Kidney capillary endothelial cell (primary cell): Measurements from ENCODE around the gene ITFG1.
A peak's percentile ranks its signal among the peaks of the same experiment; 100 is the strongest.

Experiments used
- DNase-seq: peaks from one replicate; pipeline ENCODE4 v3.0.0-alpha.2; 2018; ENCODE audit warnings: low spot score

The ITFG1 gene

GRCh38 chr16:47460711-47461597, at the start of gene ITFG1, which contains the start of gene PHKB:
ITFG1 (minus strand) TSS chr16:47461063; CDS start chr16:47461045, 18 bp downstream.
PHKB (plus strand) TSS chr16:47461331; CDS start chr16:47461351, 20 bp downstream.
- DNase-seq = peak; percentile 89

DNA sequence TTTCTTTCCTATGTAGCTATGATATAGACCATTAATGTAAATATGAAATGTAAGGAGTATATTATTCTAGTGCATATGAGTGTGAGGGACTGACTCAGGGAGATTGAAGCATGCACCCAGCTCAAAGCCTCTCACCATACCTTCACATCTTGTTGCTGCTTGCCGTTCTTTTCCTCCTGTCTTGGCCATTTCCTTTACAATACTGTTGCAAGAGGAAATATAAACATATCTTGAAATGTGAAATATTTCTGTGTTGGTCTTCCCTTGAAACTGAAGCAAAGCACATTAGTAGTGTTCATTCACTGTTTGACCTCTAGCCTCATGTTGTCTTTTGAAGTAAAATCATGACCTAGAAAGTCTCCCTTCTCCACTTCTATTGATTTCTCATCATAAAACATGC, 46.8 kb upstream of the ITFG1 start:
- no peak for DNase-seq

GRCh38 chr16:47506800-47507199, 45.9 kb upstream of the ITFG1 start:
- no peak for DNase-seq

DNA sequence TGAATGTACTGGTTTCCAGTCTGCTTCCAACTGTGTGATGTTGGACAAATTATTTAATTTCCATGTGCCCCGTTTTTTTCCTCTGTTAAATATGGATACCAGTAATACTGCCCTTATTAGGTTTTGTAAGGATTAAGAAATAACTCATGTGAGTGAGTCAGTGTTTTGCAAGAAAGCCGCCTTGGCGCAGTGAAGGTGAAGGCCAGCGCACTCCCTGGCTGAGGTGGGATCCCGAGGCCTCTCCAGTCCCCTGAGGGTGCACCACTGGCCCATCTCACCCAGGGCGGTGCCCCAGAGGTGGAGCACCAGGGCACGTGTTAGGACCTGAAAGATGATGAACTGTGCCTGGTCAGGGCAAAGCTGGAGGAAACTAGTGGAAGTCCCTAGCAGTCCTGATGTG, 43.7 kb upstream of the ITFG1 start:
- no peak for DNase-seq

- peak; percentile 35 for DNase-seq
These were observed 43.1 kb upstream of the ITFG1 start for GRCh38 chr16:47503936-47504335.

DNA sequence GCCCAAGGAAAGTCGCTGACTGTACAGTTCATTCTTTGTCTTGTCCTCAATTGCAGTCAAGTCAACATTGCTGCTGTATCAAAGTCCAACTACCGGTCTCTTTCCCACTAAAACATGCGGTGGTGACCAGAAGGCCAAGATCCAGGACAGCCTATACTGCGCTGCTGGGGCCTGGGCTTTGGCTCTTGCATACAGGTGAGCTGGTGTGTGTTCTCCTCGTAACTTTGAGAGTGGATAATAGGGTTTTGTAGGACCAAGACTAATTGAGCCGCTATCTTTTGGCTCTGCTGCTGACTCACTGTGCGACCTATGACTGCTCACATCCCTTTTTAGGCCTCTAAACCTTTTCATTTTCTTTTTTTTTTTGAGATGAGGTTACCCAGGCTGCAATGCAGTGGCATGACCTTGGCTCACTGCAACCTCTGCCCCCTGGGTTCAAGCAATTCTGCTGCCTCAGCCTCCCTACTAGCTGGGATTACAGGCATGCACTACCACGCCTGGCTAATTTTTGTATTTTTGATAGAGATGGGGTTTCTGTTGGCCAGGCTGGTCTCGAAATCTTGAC, 38.9 kb upstream of the ITFG1 start:
- no peak for DNase-seq

- no peak for DNase-seq
These were observed 38.3 kb upstream of the ITFG1 start for GRCh38 chr16:47499080-47499699.

DNA sequence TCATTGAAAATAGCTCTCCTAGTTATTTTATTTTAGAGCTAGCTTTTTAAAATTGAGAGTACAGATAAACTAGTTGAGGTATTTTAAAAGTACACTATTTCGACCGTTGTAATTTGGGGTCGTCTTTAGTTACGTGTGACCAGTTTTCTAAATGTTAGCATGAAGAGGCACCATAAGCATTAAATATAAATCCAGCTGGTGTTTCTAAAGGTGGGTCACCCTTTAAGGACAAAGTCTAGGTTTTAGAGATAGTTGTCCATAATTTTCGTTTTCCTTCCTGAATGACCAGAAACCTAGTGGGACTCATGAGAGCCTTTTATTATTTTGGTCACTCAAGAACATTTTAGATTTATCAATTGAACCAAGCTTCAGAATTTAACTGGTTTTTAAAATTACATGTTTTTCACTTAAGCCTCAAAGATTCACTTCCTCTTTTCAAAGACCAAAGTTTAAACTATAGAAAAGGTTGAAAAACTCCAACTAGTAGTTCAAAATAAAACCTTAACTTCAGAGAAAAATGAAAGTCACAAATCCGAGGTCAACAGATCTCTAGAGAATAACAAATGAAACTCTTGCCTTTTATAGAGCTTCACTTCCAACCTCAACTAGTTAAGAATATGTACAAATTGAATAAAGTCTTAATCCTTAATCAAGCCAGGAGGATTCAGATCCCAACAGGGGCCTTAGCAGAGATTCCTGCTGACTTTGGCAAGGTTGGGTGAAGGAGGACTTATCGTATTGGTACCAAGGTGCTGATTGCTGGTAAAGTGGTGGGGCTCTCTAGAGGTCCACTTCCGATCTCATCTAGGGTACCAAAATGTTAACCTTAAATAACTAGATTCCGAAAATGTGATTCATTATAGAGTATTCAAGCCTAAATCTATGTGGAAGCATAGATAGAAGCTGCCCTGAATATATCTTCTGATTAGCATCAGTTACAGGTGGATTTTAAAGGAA, 32.8 kb upstream of the ITFG1 start:
- no peak for DNase-seq

DNA sequence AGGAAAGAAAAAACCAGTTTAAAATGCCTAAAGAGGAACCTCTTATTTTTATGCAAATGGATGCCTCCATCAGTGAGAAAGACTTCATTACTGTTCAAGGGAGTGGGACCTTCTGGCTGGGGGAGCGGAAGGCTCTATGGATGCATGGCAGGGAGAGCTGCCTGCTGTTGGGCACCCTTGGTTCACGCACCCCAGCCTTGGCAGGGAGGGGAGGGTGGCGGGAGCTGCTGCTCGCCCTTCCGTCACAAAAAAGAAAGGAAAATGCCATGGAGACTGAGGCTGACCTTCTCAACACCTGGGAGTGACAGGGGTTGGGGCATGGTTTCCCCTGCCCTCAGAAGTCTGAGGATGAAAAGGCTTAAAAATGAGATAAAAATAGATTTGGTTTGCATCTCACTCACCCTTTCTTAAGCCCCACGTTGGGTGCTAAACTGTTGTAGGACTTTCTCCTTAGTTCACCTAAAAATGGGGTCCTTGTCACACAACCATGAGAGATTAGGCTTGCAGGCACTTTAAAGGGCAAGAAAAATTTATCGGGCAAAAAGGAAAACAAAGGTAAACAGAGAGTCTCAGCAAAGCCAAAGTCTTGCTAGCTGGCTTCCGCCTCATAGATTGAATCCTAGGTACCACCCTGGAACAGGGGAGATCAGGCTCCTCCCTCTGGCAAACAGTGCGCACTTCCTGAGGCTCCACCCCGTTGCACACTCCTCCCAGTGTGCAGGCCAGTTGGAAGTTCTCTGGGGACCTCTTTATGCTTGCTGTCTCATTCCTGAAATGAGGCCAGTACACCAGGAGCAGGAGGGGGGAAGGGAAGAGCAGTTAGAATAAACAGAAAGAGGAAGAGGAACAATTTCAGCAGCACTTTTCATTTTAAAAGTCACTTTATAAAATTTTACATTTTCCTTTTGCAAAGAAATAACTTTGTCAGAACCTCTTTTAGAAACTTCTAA, 31.8 kb upstream of the ITFG1 start:
- DNase-seq = no peak

DNA sequence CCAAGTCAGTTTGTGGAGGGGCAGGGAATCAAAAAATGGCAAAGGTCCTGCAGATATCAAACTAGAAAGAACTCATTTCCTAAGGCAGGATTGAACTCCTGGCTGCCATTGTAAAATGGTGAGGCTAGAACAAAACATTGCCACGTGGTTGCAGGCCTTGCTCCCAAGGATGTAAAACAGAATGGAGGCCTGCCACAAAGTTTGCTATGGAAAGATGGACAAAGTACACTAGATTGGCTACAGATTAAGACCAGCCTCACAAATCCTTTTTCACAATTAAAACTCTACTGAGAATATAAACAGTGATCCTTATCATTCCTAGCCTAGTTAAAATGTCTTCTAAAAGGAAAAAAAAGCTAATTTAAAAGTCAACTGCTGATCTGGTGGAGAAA, 31.2 kb upstream of the ITFG1 start:
- DNase-seq = no peak

DNA sequence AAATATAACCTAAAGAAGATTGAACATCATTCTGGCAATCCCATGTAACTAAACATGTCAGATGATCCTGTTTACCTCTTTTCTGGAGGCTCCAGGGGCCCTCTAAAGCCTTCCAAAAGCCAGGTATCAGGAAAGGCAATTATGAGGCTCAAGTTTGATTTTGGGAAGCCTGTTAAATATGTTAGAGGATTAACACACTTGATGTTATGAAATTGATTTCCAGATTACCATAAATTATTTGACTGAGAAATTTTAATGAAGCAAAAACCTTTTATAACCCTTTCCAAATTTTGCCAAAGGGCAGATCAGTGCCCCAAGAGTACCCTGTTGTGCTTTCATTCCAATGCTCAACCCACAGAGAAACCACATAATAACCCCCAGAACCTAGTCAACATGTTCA, 29.6 kb upstream of the ITFG1 start:
- no peak for DNase-seq

DNA sequence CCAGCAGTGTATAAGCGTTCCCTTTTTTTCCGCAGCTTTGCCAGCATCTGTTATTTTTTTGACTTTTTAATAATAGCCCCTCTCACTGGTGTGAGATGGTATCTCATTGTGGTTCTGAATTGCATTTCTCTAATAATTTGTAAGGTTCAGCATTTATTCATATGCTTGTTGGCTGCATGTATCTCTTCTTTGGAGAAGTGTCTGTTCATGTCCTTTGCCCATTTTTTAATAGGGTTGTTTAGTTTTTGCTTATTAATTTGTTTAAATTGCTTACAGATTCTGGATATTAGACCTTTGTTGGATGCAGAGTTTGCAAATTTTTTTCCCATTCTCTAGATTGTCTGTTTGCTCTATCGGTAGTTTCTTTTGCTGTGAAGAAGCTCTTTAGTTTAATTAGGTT, 27.2 kb upstream of the ITFG1 start:
- no peak for DNase-seq

GRCh38 chr16:47486856-47487255, 26.0 kb upstream of the ITFG1 start:
- DNase-seq = no peak

DNA sequence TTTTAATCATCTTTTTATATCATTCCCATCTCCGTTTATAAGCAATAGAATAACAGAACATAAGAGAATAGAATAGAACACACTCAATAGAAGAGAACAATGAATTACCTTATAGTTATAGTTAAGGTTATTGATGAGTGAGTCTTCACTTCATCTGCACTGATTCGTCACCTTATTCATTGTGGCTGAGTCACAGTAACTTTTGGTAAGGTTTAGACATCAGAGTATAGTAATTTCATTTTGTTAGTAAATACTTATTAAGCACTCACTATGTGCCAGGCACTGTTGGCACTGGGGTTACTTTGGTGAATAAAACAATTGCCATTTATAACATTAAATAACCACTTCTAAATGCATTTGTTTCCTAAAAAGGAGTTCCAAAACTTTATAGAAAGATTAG, 22.8 kb upstream of the ITFG1 start:
- no peak for DNase-seq

- no peak for DNase-seq
These were observed 21.0 kb upstream of the ITFG1 start for GRCh38 chr16:47481698-47482374.

- no peak for DNase-seq
These were observed 19.5 kb upstream of the ITFG1 start for GRCh38 chr16:47480410-47480809.

GRCh38 chr16:47477679-47478078, 16.8 kb upstream of the ITFG1 start:
- DNase-seq = no peak

DNA sequence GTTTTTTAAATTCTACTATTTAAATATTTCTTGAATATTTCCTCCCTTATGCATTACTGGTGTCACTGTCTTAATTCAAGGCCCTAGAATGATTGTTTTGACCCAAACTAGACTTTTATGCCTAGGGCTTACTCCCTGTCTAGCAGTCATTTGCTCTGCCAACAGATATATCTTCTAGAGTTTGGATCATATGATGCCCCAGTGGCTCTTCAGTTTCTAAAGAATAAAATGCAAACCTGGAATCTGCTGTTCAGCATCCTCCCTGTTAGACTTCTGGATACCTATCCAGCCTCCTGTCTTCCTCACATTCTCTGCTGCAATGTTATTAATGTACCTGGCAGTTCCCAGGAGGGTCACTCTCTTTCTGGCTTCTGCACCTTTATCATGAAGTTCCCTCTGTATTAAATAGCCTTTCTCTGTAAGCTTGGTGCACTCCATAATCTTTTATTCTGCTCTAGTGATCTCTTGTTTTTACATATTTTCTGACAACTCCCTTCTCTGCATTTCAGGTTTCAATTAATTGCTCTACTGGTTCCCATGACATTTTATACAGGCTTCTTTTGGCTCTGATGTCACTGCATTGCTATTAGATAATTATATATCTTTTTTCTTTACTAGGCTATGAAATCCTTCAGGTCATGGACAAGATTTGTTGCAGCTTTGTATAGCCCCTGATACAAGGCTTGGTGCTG, 15.9 kb upstream of the ITFG1 start:
- DNase-seq = no peak

DNA sequence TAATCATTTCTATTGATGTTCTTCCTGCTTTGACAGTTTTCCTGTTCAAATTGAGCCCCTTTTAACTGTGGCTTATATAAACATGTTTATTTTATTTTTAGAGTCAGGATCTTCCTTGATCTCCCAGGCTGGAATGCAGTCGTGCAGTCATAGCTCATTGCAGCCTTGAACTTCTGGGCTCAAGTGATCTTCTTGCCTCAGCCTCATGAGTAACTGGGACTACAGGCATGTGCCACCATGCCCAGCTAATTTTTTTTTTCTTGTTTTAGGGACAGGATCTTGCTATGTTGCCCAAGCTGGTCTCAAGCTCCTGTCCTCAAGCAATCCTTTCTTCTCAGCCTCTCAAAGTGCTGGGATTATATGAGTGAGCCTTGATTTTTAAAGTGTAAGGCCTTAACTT, 14.9 kb upstream of the ITFG1 start:
- no peak for DNase-seq

DNA sequence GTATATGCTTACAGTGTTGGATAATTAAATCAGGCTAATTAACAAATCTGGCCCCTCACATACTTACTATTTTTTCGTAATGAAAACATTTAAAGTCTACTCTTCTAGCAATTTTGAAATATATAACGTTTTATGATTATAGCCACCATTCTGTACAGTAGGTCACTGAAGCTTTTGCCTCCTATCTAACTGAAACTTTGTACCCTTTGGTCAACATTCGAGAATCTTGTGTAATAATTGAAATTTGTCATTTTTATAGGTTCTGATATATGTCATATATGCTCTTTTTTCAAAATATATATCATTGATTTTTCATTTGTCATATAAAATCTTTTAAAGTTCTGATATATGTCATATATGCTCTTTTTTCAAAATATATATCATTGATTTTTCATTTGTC, 12.9 kb upstream of the ITFG1 start:
- no peak for DNase-seq
